Right lobe of liver (tissue), 4 donors: Measurements from ENCODE around the gene COA1.

Experiments
- POLR2A ChIP-seq: fragments of 450-650 bp; IDR thresholded peaks from one replicate; pipeline ENCODE4 v1.6.1; 2017; ENCODE audit warnings: antibody characterized with exemption, mild to moderate bottlenecking
- TF ChIP-seq, protein P1 (sequence below), 4 donors: fragments of 200-600 bp in 3 of 4; fragments of 450-650 bp in 1 of 4; IDR thresholded peaks; one replicate each; pipeline versions ENCODE4 v1.5.1 to v1.8.0; 2016 to 2022; ENCODE audit warnings: antibody characterized with exemption in 4 of 4, mild to moderate bottlenecking in 2 of 4
- donor health status: DM: no; HTN: no; CAD: no.
- donor health status: DM: no; HTN: no; CAD: no.
- donor health status: DM: no; HTN: yes; CAD: no.

DNA sequence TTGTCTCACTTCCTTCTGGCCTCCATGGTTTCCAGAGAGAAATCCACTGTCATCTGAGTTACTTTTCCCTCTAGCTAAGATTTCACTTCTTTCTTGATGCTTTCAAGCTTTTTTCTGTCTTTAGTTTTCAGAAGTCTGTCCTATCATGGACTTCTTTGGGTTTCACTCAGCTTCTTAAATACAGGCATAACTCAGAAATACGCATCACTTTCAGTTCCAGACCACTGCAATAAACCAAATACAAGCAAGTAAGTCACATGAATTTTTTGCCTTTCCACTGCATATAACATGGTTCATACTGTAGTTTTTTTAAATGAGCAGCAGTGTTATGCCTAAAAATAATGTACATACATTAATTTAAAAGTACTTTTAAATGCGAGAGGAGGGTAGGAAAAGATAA, 97.8 kb downstream of the COA1 start:
- TF ChIP-seq, protein P1, sequence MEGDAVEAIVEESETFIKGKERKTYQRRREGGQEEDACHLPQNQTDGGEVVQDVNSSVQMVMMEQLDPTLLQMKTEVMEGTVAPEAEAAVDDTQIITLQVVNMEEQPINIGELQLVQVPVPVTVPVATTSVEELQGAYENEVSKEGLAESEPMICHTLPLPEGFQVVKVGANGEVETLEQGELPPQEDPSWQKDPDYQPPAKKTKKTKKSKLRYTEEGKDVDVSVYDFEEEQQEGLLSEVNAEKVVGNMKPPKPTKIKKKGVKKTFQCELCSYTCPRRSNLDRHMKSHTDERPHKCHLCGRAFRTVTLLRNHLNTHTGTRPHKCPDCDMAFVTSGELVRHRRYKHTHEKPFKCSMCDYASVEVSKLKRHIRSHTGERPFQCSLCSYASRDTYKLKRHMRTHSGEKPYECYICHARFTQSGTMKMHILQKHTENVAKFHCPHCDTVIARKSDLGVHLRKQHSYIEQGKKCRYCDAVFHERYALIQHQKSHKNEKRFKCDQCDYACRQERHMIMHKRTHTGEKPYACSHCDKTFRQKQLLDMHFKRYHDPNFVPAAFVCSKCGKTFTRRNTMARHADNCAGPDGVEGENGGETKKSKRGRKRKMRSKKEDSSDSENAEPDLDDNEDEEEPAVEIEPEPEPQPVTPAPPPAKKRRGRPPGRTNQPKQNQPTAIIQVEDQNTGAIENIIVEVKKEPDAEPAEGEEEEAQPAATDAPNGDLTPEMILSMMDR (IDR thresholded peaks at IDR 0.05) = no peak
- no peak for TF ChIP-seq POLR2A
